ENCODE results near the gene RPS3. TPM values are rescaled to one million over a fixed set of nuclear protein-coding genes. Genes with fewer than 3 reads are reported as not detected.

The RPS3 gene
- polyA plus RNA-seq, 1 of the 3 experiments (the other 2 are of a cell fraction) = 4,540 TPM

DNA sequence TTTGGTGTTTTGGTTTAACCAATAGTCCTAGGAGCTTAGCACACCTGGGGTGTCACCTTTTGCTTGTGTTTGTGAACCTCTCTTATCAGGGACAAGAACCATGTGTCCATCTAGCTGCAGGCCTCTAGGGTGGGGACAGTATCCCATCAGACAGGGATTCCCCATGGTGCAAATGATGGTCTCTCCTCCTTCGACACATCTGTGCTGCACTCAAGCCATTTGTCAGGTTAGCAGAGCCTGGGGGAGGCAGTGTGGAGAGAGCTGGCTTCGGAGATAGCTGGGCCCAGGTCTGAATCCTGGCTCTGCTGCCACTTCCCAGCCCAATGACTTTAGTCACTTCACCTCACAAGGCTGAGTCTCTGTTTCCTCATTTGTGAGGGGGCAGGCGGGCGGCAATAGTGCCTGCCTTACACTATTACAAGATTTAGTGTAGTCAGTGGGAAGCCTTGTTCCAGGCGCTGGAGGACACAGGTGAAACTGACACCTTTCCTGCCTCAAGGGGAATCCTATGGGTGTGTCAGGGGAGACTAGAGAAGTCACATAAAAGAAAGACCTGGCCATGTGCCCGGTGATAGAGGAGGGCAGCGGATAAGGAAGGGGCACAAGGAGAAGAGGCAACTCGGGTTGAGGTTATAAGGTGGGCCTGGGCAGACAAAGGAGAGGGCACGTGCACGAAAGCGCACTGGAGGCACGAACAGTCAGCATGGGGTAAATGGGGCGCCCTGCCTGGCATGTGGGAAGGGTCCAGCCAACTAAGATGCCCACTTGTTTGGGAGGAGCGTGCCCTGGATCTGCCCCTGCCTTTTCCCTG lies 21.1 kb downstream of the RPS3 start:
- H3K27ac ChIP-seq (ENCODE audit: low read depth in 2 of 2, low read length in 1 of 2) = peak overlapping the region; percentile 55 to 92; a peak in 2 of 4 replicates
- peaks cover 6 to 11% of the 10 kb centered on the region in 2 experiments for H3K36me3 ChIP-seq (replicated peaks in 1 of 2; ENCODE audit: control insufficient read depth in 1 of 2, insufficient read depth in 2 of 2, low read length in 1 of 2)
- no peaks in the 10 kb centered on the region for H3K9me3 ChIP-seq
- peaks cover 32% of the 10 kb centered on the region for H3F3A ChIP-seq (replicated peaks; ENCODE audit: insufficient read depth)
- TF ChIP-seq RXRA (IDR thresholded peaks at IDR 0.05; ENCODE audit: borderline replicate concordance, low read depth) = no peak
- TF ChIP-seq ELF1 (IDR thresholded peaks at IDR 0.05) = no peak
- TF ChIP-seq FOXJ3 (CRISPR knock-in tag; IDR thresholded peaks at IDR 0.05) = no peak
- no peak for TF ChIP-seq FOSL2 (IDR thresholded peaks at IDR 0.05; ENCODE audit: borderline replicate concordance, low read depth)
- no peak for TF ChIP-seq POLR2AphosphoS5 (IDR thresholded peaks at IDR 0.05; ENCODE audit: low read depth, low read length)
- no peak for TF ChIP-seq NRF1 (IDR thresholded peaks at IDR 0.05; ENCODE audit: low read depth, low read length)
- no peak for TF ChIP-seq NFIC (IDR thresholded peaks at IDR 0.05; ENCODE audit: borderline replicate concordance)
- no peak for TF ChIP-seq EZH2phosphoT487 (IDR thresholded peaks at IDR 0.05; ENCODE audit: borderline replicate concordance, low read depth)
- no peak for DNase-seq
- H4K20me1 ChIP-seq (ENCODE audit: insufficient read depth) = no peaks in the 10 kb centered on the region
- H3K9me2 ChIP-seq = no peaks in the 10 kb centered on the region
- H3K4me1 ChIP-seq (ENCODE audit: control insufficient read depth in 1 of 2, insufficient read depth in 2 of 2, low read depth in 1 of 2, low read length in 1 of 2) = peaks cover 11 to 23% of the 10 kb centered on the region in 2 experiments; a peak in 2 of 4 replicates
- no peak overlapping the region for H3K9ac ChIP-seq
- no peak overlapping the region for H2AFZ ChIP-seq (ENCODE audit: low read depth)
- H3K79me2 ChIP-seq (ENCODE audit: insufficient read depth) = peaks cover 7% of the 10 kb centered on the region; the same call in 1 of the 2 replicates
- no peak overlapping the region for H3K4me3 ChIP-seq (ENCODE audit: low read depth in 2 of 2, low read length in 1 of 2)
- H3K27me3 ChIP-seq (ENCODE audit: insufficient read depth) = no peaks in the 10 kb centered on the region
- 90% methylated on average over 14 of the region's 14 CpGs for WGBS (ENCODE audit: low lambda C conversion rate)
- CTCF ChIA-PET = interaction anchor here (0.7 to 1.8 kb wide), 6 partner anchors 12 to 140 kb away, joined by 3 to 8 read pairs (median 4); no protein-coding TSS in a partner anchor
- POLR2A ChIA-PET = interaction anchor here (0.9 to 1.5 kb wide), 3 partner anchors 9 to 17 kb away, joined by 3 to 5 read pairs (median 4); no protein-coding TSS in a partner anchor
- no peak overlapping the region for H3K4me2 ChIP-seq

DNA sequence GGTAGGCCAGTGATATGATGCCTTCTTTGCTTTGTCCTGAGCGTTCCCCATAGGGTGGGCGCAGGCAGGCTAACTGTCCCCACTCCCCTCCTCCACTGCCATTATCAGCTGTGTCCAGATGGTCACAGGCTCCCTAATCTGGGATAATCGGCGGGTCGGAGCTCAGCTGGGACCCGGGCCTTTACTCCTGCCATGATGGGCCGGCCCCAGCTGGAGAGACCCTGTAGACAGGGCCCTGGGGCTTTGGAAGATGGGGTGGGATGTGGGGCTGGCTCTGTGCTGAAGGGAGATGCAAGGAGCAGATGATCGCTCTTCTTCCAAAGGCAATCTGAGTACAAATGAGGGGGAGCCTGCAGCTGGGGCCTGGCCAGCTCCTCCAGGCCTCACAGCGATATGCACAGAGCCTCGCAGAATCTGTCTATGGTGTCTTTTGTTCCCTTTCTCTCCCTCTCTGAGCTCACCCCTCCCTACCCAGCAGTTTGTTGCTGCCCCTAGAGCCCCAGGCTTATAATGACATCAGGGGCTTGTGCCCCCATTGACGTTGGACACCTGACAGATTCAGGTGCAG lies 21.8 kb downstream of the RPS3 start:
- Histone ChIP-seq H2AFZ (ENCODE audit: low read depth) (no peak overlapping the region), H3F3A (replicated peaks; ENCODE audit: insufficient read depth) (peaks cover 29% of the 10 kb centered on the region), H3K9me2 (no peaks in the 10 kb centered on the region), H3K27ac (ENCODE audit: low read depth in 2 of 2, low read length in 1 of 2) (peak overlapping the region in 1 of 2 experiments; percentile 55; a peak in 1 of 4 replicates), H4K20me1 (ENCODE audit: insufficient read depth) (no peaks in the 10 kb centered on the region), H3K79me2 (ENCODE audit: insufficient read depth) (peaks cover 7% of the 10 kb centered on the region; the same call in 1 of the 2 replicates), H3K4me2 (no peak overlapping the region), H3K9ac (no peak overlapping the region), H3K4me1 (ENCODE audit: control insufficient read depth in 1 of 2, insufficient read depth in 2 of 2, low read depth in 1 of 2, low read length in 1 of 2) (peaks cover 11 to 23% of the 10 kb centered on the region in 2 experiments; a peak in 2 of 4 replicates), H3K36me3 (replicated peaks in 1 of 2; ENCODE audit: control insufficient read depth in 1 of 2, insufficient read depth in 2 of 2, low read length in 1 of 2) (peaks cover 6 to 11% of the 10 kb centered on the region in 2 experiments), H3K4me3 (ENCODE audit: low read depth in 2 of 2, low read length in 1 of 2) (no peak overlapping the region), H3K27me3 (ENCODE audit: insufficient read depth) (no peaks in the 10 kb centered on the region), H3K9me3 (no peaks in the 10 kb centered on the region)
- TF ChIP-seq, protein P1, sequence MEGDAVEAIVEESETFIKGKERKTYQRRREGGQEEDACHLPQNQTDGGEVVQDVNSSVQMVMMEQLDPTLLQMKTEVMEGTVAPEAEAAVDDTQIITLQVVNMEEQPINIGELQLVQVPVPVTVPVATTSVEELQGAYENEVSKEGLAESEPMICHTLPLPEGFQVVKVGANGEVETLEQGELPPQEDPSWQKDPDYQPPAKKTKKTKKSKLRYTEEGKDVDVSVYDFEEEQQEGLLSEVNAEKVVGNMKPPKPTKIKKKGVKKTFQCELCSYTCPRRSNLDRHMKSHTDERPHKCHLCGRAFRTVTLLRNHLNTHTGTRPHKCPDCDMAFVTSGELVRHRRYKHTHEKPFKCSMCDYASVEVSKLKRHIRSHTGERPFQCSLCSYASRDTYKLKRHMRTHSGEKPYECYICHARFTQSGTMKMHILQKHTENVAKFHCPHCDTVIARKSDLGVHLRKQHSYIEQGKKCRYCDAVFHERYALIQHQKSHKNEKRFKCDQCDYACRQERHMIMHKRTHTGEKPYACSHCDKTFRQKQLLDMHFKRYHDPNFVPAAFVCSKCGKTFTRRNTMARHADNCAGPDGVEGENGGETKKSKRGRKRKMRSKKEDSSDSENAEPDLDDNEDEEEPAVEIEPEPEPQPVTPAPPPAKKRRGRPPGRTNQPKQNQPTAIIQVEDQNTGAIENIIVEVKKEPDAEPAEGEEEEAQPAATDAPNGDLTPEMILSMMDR (IDR thresholded peaks at IDR 0.05) = no peak
- TF ChIP-seq, protein P2, sequence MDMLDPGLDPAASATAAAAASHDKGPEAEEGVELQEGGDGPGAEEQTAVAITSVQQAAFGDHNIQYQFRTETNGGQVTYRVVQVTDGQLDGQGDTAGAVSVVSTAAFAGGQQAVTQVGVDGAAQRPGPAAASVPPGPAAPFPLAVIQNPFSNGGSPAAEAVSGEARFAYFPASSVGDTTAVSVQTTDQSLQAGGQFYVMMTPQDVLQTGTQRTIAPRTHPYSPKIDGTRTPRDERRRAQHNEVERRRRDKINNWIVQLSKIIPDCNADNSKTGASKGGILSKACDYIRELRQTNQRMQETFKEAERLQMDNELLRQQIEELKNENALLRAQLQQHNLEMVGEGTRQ (IDR thresholded peaks at IDR 0.05; ENCODE audit: borderline replicate concordance, low read depth, low read length) = no peak
- TF ChIP-seq TCF12 (IDR thresholded peaks at IDR 0.05) (no peak), NFIC (IDR thresholded peaks at IDR 0.05; ENCODE audit: borderline replicate concordance) (no peak), RFX5 (IDR thresholded peaks at IDR 0.05; ENCODE audit: low read length) (no peak), SMC3 (IDR thresholded peaks at IDR 0.05; ENCODE audit: low read depth, low read length) (no peak)
- WGBS (ENCODE audit: low lambda C conversion rate) = 73% methylated on average over 4 of the region's 11 CpGs
- ChIA-PET CTCF (interaction anchor here (0.8 to 1.1 kb wide), 2 partner anchors 13 to 32 kb away, joined by 4 to 8 read pairs; no protein-coding TSS in a partner anchor), POLR2A (interaction anchor here (0.6 to 1.5 kb wide), 4 partner anchors 9 to 439 kb away, joined by 3 to 5 read pairs (median 4); no protein-coding TSS in a partner anchor)
- DNase-seq = peak; percentile 60
